GM21717 (cell line): ENCODE results near the gene CDKL2.
"Not testable (repeated sequence)": the region's sequence is repeated elsewhere in the genome, so short reads cannot be mapped to it uniquely, and the experiment has no call there.

Experiments
- ATAC-seq: cut with Tn5 transposase; IDR thresholded peaks from one replicate; pipeline ENCODE4 v1.9.1; 2021; ENCODE audit warnings: mild to moderate bottlenecking, moderate library complexity; ENCODE audit not compliant: unreplicated experiment

Gene CDKL2

GRCh38 chr4:75555294-75556164 is 74.8 kb downstream of the CDKL2 start, which contains the start of gene ODAPH:
Gene ODAPH (plus strand): TSS chr4:75556066. CDS start chr4:75556083, 17 bp downstream.
- ATAC-seq: peak; percentile 94

GRCh38 chr4:75552452-75552851 is 77.9 kb downstream of the CDKL2 start:
- no peak for ATAC-seq

GRCh38 chr4:75549019-75549418 is 81.3 kb downstream of the CDKL2 start:
- ATAC-seq: no peak

GRCh38 chr4:75547647-75548387 is 82.5 kb downstream of the CDKL2 start:
- no peak for ATAC-seq

DNA sequence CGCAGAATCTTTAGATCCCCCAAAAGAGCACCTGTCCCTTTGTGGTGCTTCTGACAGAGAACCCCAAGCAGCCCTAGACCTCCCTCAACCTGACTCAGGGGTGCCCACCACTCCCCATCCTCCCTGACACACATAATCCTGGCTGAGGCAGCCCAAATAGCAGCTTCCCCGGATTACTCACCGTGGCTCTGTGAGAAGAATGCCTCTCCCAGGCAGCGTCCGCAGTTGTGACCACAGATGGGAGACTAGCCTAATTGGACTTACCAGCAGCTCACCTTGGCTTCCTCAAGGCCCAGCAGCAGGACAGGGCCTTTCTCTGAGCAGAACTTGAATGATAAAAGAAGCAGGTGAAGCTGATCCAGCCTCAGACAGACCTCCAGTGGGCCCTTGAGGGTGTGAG is 84.8 kb downstream of the CDKL2 start:
- no peak for ATAC-seq

DNA sequence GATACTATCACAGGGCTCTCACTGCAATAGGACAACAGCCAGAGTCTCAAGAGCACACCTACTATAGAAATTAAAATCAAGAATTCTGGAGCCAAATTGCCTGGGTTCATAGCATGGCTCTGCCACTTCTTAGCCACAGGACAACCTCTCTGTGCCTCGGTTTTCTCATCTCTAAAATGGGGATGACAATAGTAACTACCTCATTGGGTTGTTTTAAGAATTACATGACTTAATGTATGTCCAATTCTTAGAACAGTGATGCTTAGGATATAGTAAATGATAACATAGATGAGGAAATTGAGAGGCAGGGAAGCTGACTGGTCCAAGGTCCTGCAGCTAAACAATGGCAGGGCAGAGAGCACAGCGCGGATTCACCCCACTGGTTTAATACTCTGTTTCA is 85.5 kb downstream of the CDKL2 start:
- ATAC-seq: no peak

GRCh38 chr4:75544220-75544619 is 86.1 kb downstream of the CDKL2 start:
- ATAC-seq: not testable (repeated sequence)

DNA sequence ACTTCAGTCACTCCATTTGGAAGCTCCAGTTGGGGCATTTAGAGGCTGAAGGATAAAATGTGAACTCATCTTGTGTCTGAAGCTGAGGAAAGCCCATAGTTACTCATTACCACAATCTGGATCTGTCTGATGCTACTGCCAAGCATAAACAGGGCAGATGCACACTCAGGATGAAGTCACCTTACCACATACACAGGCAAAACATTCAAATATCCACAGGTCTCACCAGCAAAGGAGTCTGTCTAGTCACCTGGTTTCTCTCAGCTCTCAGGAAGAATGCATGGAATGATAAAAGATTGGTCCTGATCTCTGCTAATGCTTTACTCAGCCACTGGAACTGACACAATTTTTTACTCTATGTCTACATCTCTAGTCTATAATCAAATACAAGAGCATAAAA is 87.5 kb downstream of the CDKL2 start:
- no peak for ATAC-seq

DNA sequence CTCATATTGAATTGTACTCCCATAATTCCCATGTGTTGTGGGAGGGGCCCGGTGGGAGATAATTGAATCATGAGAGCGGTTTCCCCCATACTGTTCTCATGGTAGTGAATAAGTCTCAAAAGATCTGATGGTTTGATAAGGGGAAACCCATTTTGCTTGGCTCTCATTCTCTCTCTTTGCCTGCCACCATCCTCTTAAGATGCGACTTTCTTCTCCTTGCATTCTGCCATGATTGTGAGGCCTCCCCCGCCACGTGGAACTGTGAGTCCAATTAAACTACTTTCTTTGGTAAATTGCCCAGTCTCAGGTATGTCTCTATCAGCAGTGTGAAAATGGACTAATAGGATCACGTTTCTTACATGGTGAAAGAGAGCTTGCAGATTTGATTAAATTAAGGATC is 93.0 kb downstream of the CDKL2 start:
- not testable (repeated sequence) for ATAC-seq

- ATAC-seq: not testable (repeated sequence)
Measured at GRCh38 chr4:75533926-75534325, 96.4 kb downstream of the CDKL2 start.

- not testable (repeated sequence) for ATAC-seq
Measured at GRCh38 chr4:75533339-75533887, 96.9 kb downstream of the CDKL2 start.

DNA sequence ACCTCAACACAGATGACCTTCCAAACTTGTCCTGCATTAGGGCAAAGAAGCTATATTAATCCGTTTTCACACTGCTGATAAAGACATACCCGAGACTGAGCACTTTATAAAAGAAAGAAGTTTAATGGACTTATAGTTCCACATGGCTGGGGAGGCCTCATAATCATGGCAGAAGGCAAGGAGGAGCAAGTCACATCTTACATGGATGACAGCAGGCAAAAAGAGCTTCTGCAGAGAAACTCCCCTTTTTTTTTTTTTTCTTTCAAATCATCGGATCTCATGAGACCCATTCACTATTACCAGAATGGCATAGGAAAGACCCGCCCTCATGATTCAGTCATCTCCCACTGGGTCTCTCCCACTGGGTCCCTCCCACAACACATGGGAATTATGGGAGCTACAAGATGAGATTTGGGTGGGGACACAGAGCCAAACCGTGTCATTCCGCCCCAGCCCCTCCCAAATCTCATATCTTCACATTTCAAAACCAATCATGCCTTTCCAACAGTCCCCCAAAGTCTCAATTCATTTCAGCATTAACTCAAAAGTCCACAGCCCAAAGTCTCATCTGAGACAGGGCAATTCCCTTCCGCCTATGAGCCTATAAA is 98.7 kb downstream of the CDKL2 start:
- not testable (repeated sequence) for ATAC-seq

DNA sequence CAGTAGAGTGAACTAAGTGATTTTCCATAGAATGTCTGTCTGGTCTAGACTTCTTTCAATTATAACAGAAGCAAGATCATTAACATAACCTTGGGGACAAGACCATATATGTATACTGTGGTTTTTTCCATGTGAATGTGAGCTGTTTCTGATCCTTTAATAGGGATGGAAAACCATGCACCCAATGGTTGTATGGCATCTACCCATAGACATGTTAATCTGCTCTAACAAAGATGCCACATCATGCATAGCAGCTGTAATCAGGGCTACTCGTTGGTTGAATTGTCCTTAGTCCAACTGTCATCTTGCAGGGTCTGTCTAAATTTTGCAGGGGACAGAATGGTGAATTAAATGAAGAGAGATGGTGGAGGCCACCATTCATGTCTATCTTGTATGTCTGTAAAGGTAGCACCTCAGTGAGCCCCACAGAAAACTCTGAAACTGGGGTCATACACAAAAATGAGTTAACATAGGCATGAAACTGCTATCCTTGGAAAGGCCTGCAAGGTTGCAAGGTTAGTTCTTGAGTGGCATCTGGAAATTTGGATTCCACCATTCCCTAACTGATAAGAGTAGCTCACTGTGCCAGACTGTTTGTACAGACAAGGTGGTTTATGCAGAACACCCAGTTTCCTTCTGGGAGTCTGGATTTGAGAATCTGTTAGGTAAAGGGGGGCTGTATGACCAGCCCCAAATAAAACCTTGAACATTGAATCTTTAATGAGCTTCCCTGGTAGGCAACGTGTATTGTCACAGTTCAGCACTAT is 99.6 kb downstream of the CDKL2 start:
- no peak for ATAC-seq
